GM19463 (cell line): ENCODE results near the gene CPSF2.
"Not testable (repeated sequence)": the region's sequence is repeated elsewhere in the genome, so short reads cannot be mapped to it uniquely, and the experiment has no call there.

ENCODE experiments used
- ATAC-seq: cut with Tn5 transposase; IDR thresholded peaks from one replicate; pipeline ENCODE4 v1.9.1; 2021; ENCODE audit warnings: mild to moderate bottlenecking, moderate library complexity; ENCODE audit not compliant: unreplicated experiment

Gene CPSF2

GRCh38 chr14:92154283-92154942 lies 32.6 kb downstream of the CPSF2 start:
- ATAC-seq: no peak

- no peak for ATAC-seq
These were observed 38.9 kb downstream of the CPSF2 start for GRCh38 chr14:92160619-92161018.

GRCh38 chr14:92161521-92161920 lies 39.8 kb downstream of the CPSF2 start:
- no peak for ATAC-seq

- no peak for ATAC-seq
These were observed 43.2 kb downstream of the CPSF2 start for GRCh38 chr14:92164958-92165357.

- no peak for ATAC-seq
These were observed 51.9 kb downstream of the CPSF2 start for GRCh38 chr14:92173668-92174067.

GRCh38 chr14:92175811-92176210 lies 54.0 kb downstream of the CPSF2 start:
- no peak for ATAC-seq

- no peak for ATAC-seq
These were observed 54.7 kb downstream of the CPSF2 start for GRCh38 chr14:92176476-92176875.

GRCh38 chr14:92179178-92179577 lies 57.4 kb downstream of the CPSF2 start:
- not testable (repeated sequence) for ATAC-seq

GRCh38 chr14:92185559-92185958 lies 63.8 kb downstream of the CPSF2 start:
- no peak for ATAC-seq

GRCh38 chr14:92187616-92188015 lies 65.8 kb downstream of the CPSF2 start:
- not testable (repeated sequence) for ATAC-seq

- no peak for ATAC-seq
These were observed 69.0 kb downstream of the CPSF2 start for GRCh38 chr14:92190768-92191167.

GRCh38 chr14:92198804-92199203 lies 77.0 kb downstream of the CPSF2 start:
- ATAC-seq: no peak

- ATAC-seq: no peak
These were observed 78.0 kb downstream of the CPSF2 start for GRCh38 chr14:92199763-92200162.

GRCh38 chr14:92203116-92203515 lies 81.3 kb downstream of the CPSF2 start:
- no peak for ATAC-seq

GRCh38 chr14:92204792-92205191 lies 83.0 kb downstream of the CPSF2 start:
- ATAC-seq: no peak

- ATAC-seq: no peak
These were observed 85.5 kb downstream of the CPSF2 start for GRCh38 chr14:92207012-92207927.

GRCh38 chr14:92207928-92208265 lies 86.1 kb downstream of the CPSF2 start:
- ATAC-seq: no peak

- ATAC-seq: no peak
These were observed 87.4 kb downstream of the CPSF2 start for GRCh38 chr14:92209141-92209540.

GRCh38 chr14:92213125-92213524 lies 91.4 kb downstream of the CPSF2 start:
- ATAC-seq: not testable (repeated sequence)

GRCh38 chr14:92215579-92215978 lies 93.8 kb downstream of the CPSF2 start:
- no peak for ATAC-seq

- ATAC-seq: no peak
These were observed 96.2 kb downstream of the CPSF2 start for GRCh38 chr14:92217936-92218335.
